HepG2 (cell line): Measurements from ENCODE around the gene NFIC. TPM values are rescaled to one million over a fixed set of nuclear protein-coding genes. Genes with fewer than 3 reads are reported as not detected.

Source experiments
- CREB1 ChIP-seq, 2 experiments: fragments of 450-650 bp in 1 of 2; IDR thresholded peaks; 2 replicates each; pipeline ENCODE4 v1.6.1; 2016 to 2017; ENCODE audit warnings: control low read depth in 1 of 2, mild to moderate bottlenecking in 1 of 2, missing compliant biosample characterization in 1 of 2, missing genetic modification characterization in 1 of 2
- ESRRA ChIP-seq: sonication (generic); formaldehyde crosslinking; IDR thresholded peaks from 2 replicates; pipeline ENCODE4 v1.5.1; 2020; ENCODE audit warnings: mild to moderate bottlenecking, low read depth, missing genetic modification reagents
- FOXK1 ChIP-seq: sonication (generic); formaldehyde crosslinking; IDR thresholded peaks from 2 replicates; pipeline ENCODE4 v1.4.0; 2020; ENCODE audit warnings: low read depth, missing genetic modification reagents, borderline replicate concordance
- GABPB1 ChIP-seq: IDR thresholded peaks from 2 replicates; pipeline ENCODE4 v1.6.1; 2016; ENCODE audit warnings: mild to moderate bottlenecking, missing genetic modification reagents, moderate library complexity, missing compliant biosample characterization
- HIVEP1 ChIP-seq: sonication (generic); formaldehyde crosslinking; IDR thresholded peaks from 2 replicates; pipeline ENCODE4 v1.4.0; 2020; ENCODE audit warnings: mild to moderate bottlenecking, missing genetic modification reagents
- HNF4A ChIP-seq: sonication (generic); formaldehyde crosslinking; IDR thresholded peaks from 2 replicates; pipeline ENCODE4 v1.4.0; 2020; ENCODE audit warnings: missing genetic modification reagents
- MAFG ChIP-seq: sonication (generic); formaldehyde crosslinking; IDR thresholded peaks from 2 replicates; pipeline ENCODE4 v1.5.1; 2020; ENCODE audit warnings: mild to moderate bottlenecking, missing genetic modification reagents
- NFAT5 ChIP-seq: sonication (generic); formaldehyde crosslinking; IDR thresholded peaks from 2 replicates; pipeline ENCODE4 v1.4.0; 2020; ENCODE audit warnings: missing genetic modification reagents
- NFE2L2 ChIP-seq: fragments of 150-350 bp; IDR thresholded peaks from 2 replicates; pipeline ENCODE4 v1.6.1; 2014; ENCODE audit warnings: low read length
- RBM39 ChIP-seq: fragments of 200-400 bp; formaldehyde crosslinking; IDR thresholded peaks from one replicate; pipeline ENCODE4 v1.6.1; 2018; ENCODE audit warnings: antibody characterized with exemption, mild to moderate bottlenecking, low read depth, low read length; ENCODE audit not compliant: poor library complexity, severe bottlenecking
- SPEN ChIP-seq: sonication (generic); formaldehyde crosslinking; IDR thresholded peaks from 2 replicates; pipeline ENCODE4 v1.5.1; 2020; ENCODE audit warnings: low read depth, mild to moderate bottlenecking, missing genetic modification reagents
- TBX3 ChIP-seq: fragments of 450-650 bp; IDR thresholded peaks from 2 replicates; pipeline ENCODE4 v1.6.1; 2017; ENCODE audit warnings: antibody characterized with exemption, mild to moderate bottlenecking, inconsistent platforms, borderline replicate concordance
- ZEB1 ChIP-seq: IDR thresholded peaks from 2 replicates; pipeline ENCODE4 v1.6.1; 2012; ENCODE audit warnings: mild to moderate bottlenecking, low read depth, inconsistent platforms; ENCODE audit not compliant: insufficient replicate concordance
- ZNF142 ChIP-seq: sonication (generic); formaldehyde crosslinking; IDR thresholded peaks from 2 replicates; pipeline ENCODE4 v1.4.0; 2020; ENCODE audit warnings: missing genetic modification reagents
- ZNF768 ChIP-seq: sonication (generic); formaldehyde crosslinking; IDR thresholded peaks from 2 replicates; pipeline ENCODE4 v1.4.0; 2020; ENCODE audit warnings: missing genetic modification reagents
- ZNF792 ChIP-seq: IDR thresholded peaks from 2 replicates; pipeline ENCODE4 v1.6.1; 2016
- polyA plus RNA-seq, 8 experiments: library from polyadenylated mRNA; depleted of rRNA in 3 of 8; stranded (reverse) in 7 of 8; unstranded in 1 of 8; fragments of >200 nt; fragmentation: Illumina TruSeq in 4 of 8; extraction: Trizol in 4 of 8; gene quantifications; 2 replicates each; pipeline versions ENCODE4 v1.2.1 to v1.2.3, GENCODE V29; 2011 to 2016; ENCODE audit warnings: low read depth in 4 of 8, missing spikeins in 1 of 8, mixed read lengths in 1 of 8; ENCODE audit not compliant: insufficient read depth in 1 of 8
- total RNA-seq, 5 experiments: library from RNA; depleted of rRNA; stranded (reverse); fragments of >200 nt; fragmentation: Illumina TruSeq; extraction: Trizol; gene quantifications; 2 replicates each; pipeline ENCODE4 v1.2.3, GENCODE V29; 2016; ENCODE audit warnings: low read depth in 1 of 5
- TF ChIP-seq, protein P1 (sequence below): sonication (generic); formaldehyde crosslinking; IDR thresholded peaks from 2 replicates; pipeline ENCODE4 v1.5.0; 2020; ENCODE audit warnings: missing genetic modification reagents

NFIC gene
- total and polyA plus RNA-seq, 2 of the 13 experiments (the other 11 are each of a cell fraction or from before 2014, with no cell fraction given): 1.3 to 2.5 TPM

GRCh38 chr19:3409346-3410064 is 43.1 kb downstream of the NFIC start (continued):
- TF ChIP-seq MAFG (CRISPR knock-in tag) (no peak), CREB1 (IDR thresholded peaks at IDR 0.05) (peak; percentile 52; the same call in 1 of the 2 replicates), CREB1 (CRISPR knock-in tag; IDR thresholded peaks at IDR 0.05) (no peak), ZNF768 (CRISPR knock-in tag) (peak; percentile 29; the same call in 1 of the 2 replicates), GABPB1 (peak; percentile 49; the same call in 1 of the 2 replicates), TBX3 (peak; percentile 59; the same call in 1 of the 2 replicates), NFE2L2 (no peak), HIVEP1 (CRISPR knock-in tag) (0 out of 2 replicates have a peak, but pooled peaks have one; percentile 15), FOXK1 (peak; percentile 64; the same call in 1 of the 2 replicates), ZNF792 (CRISPR knock-in tag) (0 out of 2 replicates have a peak, but pooled peaks have one; percentile 27), NFAT5 (CRISPR knock-in tag) (no peak), ZNF142 (CRISPR knock-in tag) (no peak), ESRRA (CRISPR knock-in tag) (peak; percentile 36; the same call in 1 of the 2 replicates), SPEN (CRISPR knock-in tag) (0 out of 2 replicates have a peak, but pooled peaks have one; percentile 9), ZEB1 (peak; percentile 15), RBM39 (peak; percentile 13), HNF4A (peak; percentile 78)
- TF ChIP-seq, protein P1, sequence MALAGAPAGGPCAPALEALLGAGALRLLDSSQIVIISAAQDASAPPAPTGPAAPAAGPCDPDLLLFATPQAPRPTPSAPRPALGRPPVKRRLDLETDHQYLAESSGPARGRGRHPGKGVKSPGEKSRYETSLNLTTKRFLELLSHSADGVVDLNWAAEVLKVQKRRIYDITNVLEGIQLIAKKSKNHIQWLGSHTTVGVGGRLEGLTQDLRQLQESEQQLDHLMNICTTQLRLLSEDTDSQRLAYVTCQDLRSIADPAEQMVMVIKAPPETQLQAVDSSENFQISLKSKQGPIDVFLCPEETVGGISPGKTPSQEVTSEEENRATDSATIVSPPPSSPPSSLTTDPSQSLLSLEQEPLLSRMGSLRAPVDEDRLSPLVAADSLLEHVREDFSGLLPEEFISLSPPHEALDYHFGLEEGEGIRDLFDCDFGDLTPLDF: no peak
